DND-41 (cell line): ENCODE measurements around the gene ATG9B.

Experiments used
- EZH2 ChIP-seq: IDR thresholded peaks from 3 replicates; pipeline ENCODE4 v1.6.1; 2012; ENCODE audit warnings: borderline replicate concordance, low read depth, mild to moderate bottlenecking, moderate library complexity, low read length, inconsistent platforms; ENCODE audit not compliant: severe bottlenecking
- TF ChIP-seq, protein P1 (sequence below): IDR thresholded peaks from 2 replicates; pipeline ENCODE4 v1.5.1; 2012; ENCODE audit warnings: borderline replicate concordance, low read length, moderate library complexity, mild to moderate bottlenecking; ENCODE audit not compliant: poor library complexity, severe bottlenecking; ENCODE audit errors: extremely low read depth

- TF ChIP-seq, protein P1, sequence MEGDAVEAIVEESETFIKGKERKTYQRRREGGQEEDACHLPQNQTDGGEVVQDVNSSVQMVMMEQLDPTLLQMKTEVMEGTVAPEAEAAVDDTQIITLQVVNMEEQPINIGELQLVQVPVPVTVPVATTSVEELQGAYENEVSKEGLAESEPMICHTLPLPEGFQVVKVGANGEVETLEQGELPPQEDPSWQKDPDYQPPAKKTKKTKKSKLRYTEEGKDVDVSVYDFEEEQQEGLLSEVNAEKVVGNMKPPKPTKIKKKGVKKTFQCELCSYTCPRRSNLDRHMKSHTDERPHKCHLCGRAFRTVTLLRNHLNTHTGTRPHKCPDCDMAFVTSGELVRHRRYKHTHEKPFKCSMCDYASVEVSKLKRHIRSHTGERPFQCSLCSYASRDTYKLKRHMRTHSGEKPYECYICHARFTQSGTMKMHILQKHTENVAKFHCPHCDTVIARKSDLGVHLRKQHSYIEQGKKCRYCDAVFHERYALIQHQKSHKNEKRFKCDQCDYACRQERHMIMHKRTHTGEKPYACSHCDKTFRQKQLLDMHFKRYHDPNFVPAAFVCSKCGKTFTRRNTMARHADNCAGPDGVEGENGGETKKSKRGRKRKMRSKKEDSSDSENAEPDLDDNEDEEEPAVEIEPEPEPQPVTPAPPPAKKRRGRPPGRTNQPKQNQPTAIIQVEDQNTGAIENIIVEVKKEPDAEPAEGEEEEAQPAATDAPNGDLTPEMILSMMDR = peak; percentile 99
- TF ChIP-seq EZH2 = no peak
Measured at GRCh38 chr7:151017953-151018420, 6.3 kb downstream of the ATG9B start.
